ENCODE results near the gene COL5A1. TPM values are rescaled to one million over a fixed set of nuclear protein-coding genes. Genes with fewer than 3 reads are reported as not detected.

COL5A1 gene
- total RNA-seq, 1 experiment from 2014 or later, result 9.5 TPM

DNA sequence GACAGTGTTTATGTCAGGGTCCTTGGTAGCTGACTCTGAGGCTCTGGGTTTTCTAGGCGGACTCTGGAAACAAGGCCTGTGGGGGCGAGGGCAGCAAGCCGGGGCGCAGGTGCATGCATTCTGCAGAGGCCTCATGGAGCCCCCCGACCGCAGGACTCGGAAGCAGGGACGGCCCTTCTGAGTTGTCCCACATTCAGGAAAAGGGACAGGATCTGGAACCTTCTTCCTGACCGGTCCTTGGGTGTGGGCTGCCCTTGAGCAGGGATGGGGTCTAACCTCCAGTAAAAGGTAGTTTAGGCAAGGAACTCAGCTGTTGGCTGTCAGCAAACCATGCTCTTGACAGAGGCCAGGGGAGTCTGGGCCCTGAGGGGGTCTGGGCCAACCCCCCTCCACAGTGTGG is 7.4 kb upstream of the COL5A1 start:
- Histone ChIP-seq H2BK20ac (ENCODE audit: low read depth, low read length, poor library complexity, severe bottlenecking) (no peak overlapping the region), H3K18ac (ENCODE audit: insufficient read length, low read depth, low read length) (no peak overlapping the region), H2BK15ac (ENCODE audit: low read depth, low read length) (no peak overlapping the region), H4K8ac (replicated peaks; ENCODE audit: insufficient read length, low read depth, low read length) (no peak overlapping the region), H3K4me1 (ENCODE audit: insufficient read depth, low read length) (no peaks in the 10 kb centered on the region), H3K56ac (ENCODE audit: insufficient read length, low read depth, low read length) (no peak overlapping the region), H3K9ac (ENCODE audit: extremely low read depth, insufficient read length, low read length) (no peak overlapping the region), H3K79me2 (ENCODE audit: insufficient read depth, low read length) (no peaks in the 10 kb centered on the region), H2BK120ac (ENCODE audit: low read depth, low read length, poor library complexity, severe bottlenecking) (no peak overlapping the region), H3K4me2 (ENCODE audit: insufficient read depth, insufficient read length, low read length) (no peak overlapping the region), H3K23ac (ENCODE audit: insufficient read length, low read depth, low read length) (no peak overlapping the region), H3K27me3 (ENCODE audit: insufficient read depth, low read length) (no peaks in the 10 kb centered on the region), H4K20me1 (ENCODE audit: control insufficient read depth, insufficient read depth, insufficient read length) (no peaks in the 10 kb centered on the region), H3K14ac (ENCODE audit: insufficient read depth, low read length) (no peak overlapping the region; the same call in 1 of the 2 replicates), H2AK5ac (ENCODE audit: insufficient read length, low read length) (no peak overlapping the region), H3T11ph (ENCODE audit: low read length) (no peak overlapping the region), H2BK12ac (ENCODE audit: insufficient read length, low read depth, low read length) (no peak overlapping the region), H3K27ac (ENCODE audit: insufficient read length, low read depth, low read length) (no peak overlapping the region), H3K23me2 (ENCODE audit: insufficient read length, low read depth, low read length, poor library complexity, severe bottlenecking) (no peaks in the 10 kb centered on the region), H4K5ac (ENCODE audit: insufficient read length, low read depth, low read length) (no peak overlapping the region), H3K79me1 (ENCODE audit: insufficient read depth, low read depth, low read length, poor library complexity, severe bottlenecking) (no peaks in the 10 kb centered on the region), H2AFZ (ENCODE audit: low read length) (no peak overlapping the region), H3K9me3 (ENCODE audit: control insufficient read depth, low read depth, low read length) (no peaks in the 10 kb centered on the region), H3K4ac (ENCODE audit: low read depth, low read length) (no peak overlapping the region), H4K91ac (ENCODE audit: insufficient read length, low read depth, low read length) (no peak overlapping the region), H2BK5ac (ENCODE audit: insufficient read length, low read length) (no peak overlapping the region)
- Mint-ChIP-seq H3K9me3 (no peaks in the 10 kb centered on the region; a peak in 1 of 5 replicates), H3K4me1 (peaks cover 2 to 14% of the 10 kb centered on the region in 2 experiments; a peak in 3 of 4 replicates), H3K27ac (no peak overlapping the region), H3K27me3 (ENCODE audit: low read depth) (peaks cover 5% of the 10 kb centered on the region), H3K4me3 (no peak overlapping the region), H3K36me3 (ENCODE audit: insufficient read depth in 1 of 3, low read depth in 3 of 3) (no peaks in the 10 kb centered on the region; a peak in 1 of 7 replicates)
- TF ChIP-seq, protein P1, sequence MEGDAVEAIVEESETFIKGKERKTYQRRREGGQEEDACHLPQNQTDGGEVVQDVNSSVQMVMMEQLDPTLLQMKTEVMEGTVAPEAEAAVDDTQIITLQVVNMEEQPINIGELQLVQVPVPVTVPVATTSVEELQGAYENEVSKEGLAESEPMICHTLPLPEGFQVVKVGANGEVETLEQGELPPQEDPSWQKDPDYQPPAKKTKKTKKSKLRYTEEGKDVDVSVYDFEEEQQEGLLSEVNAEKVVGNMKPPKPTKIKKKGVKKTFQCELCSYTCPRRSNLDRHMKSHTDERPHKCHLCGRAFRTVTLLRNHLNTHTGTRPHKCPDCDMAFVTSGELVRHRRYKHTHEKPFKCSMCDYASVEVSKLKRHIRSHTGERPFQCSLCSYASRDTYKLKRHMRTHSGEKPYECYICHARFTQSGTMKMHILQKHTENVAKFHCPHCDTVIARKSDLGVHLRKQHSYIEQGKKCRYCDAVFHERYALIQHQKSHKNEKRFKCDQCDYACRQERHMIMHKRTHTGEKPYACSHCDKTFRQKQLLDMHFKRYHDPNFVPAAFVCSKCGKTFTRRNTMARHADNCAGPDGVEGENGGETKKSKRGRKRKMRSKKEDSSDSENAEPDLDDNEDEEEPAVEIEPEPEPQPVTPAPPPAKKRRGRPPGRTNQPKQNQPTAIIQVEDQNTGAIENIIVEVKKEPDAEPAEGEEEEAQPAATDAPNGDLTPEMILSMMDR (conservative IDR thresholded peaks at IDR 0.05), result no peak
- WGBS (ENCODE audit: extremely low coverage, insufficient read length, low lambda C conversion rate), result no CpG with 5 or more reads among the region's 9 CpGs
- peak; percentile 7 for DNase-seq
